ENCODE results near the gene PEX11G. TPM values are rescaled to one million over a fixed set of nuclear protein-coding genes. Genes with fewer than 3 reads are reported as not detected.

Gene PEX11G
- total and polyA plus RNA-seq, 2 of the 8 experiments (the other 6 are each of a cell fraction or from before 2014, with no cell fraction given), result 2.1 to 4.3 TPM

DNA sequence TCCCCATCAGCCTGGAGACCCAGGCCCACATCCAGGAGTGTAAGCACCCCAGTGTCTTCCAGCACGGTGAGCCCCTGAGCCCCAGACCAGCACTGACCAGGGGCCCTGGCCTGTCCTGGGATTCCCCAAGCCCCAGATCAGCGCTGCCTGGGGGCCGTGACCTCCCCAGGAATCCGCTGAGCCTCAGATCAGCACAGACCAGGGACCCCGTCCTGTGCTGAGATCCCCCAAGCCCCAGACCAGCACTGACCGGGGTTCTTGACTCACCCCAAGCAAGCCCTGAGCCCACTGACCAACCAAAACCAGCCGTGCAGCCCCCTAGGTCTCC lies 39.3 kb upstream of the PEX11G start:
- Histone ChIP-seq H3K27me3 (replicated peaks in 1 of 4; ENCODE audit: control insufficient read depth in 3 of 4, extremely low read depth in 1 of 4, insufficient read depth in 3 of 4, low read length in 3 of 4) (no peaks in the 10 kb centered on the region), H2BK12ac (ENCODE audit: low read depth, low read length) (no peak overlapping the region), H3K4me1 (replicated peaks in 1 of 4; ENCODE audit: control insufficient read depth in 3 of 4, insufficient read depth in 4 of 4, low read length in 3 of 4) (peaks cover 0 to 6% (median under 1%) of the 10 kb centered on the region in 4 experiments; a peak in 3 of 7 replicates), H4K5ac (ENCODE audit: insufficient read length, low read depth, low read length) (no peak overlapping the region), H2BK120ac (replicated peaks; ENCODE audit: low read depth, low read length) (no peak overlapping the region), H3K4me3 (ENCODE audit: extremely low read depth in 1 of 4, insufficient read depth in 2 of 4, low read depth in 3 of 4, low read length in 4 of 4) (no peak overlapping the region), H3K23me2 (ENCODE audit: low read depth, low read length) (no peaks in the 10 kb centered on the region; the same call in 1 of the 2 replicates), H3K23ac (ENCODE audit: insufficient read length) (no peak overlapping the region), H3K9me3 (ENCODE audit: insufficient read depth in 2 of 2, low read depth in 1 of 2, low read length in 1 of 2) (no peaks in the 10 kb centered on the region), H3K4me2 (ENCODE audit: insufficient read depth in 1 of 2, low read depth in 2 of 2, low read length in 2 of 2) (no peak overlapping the region), H2BK20ac (ENCODE audit: low read length) (no peak overlapping the region), H2BK15ac (ENCODE audit: low read length) (no peak overlapping the region), H3K9ac (replicated peaks in 1 of 4; ENCODE audit: extremely low read depth in 1 of 4, low read depth in 3 of 4, low read length in 3 of 4) (no peak overlapping the region), H3K56ac (replicated peaks; ENCODE audit: insufficient read length, low read depth, low read length) (no peak overlapping the region), H2AK5ac (ENCODE audit: low read depth, low read length) (no peak overlapping the region), H3K14ac (ENCODE audit: insufficient read length) (no peak overlapping the region), H3K79me2 (ENCODE audit: control insufficient read depth in 1 of 2, insufficient read depth in 2 of 2, low read length in 2 of 2) (no peaks in the 10 kb centered on the region), H3K36me3 (ENCODE audit: control insufficient read depth in 2 of 4, insufficient read depth in 4 of 4, low read length in 3 of 4) (peaks cover 0 to 9% (median 0%) of the 10 kb centered on the region in 4 experiments; a peak in 3 of 8 replicates), H3K79me1 (ENCODE audit: low read depth, low read length) (no peaks in the 10 kb centered on the region; the same call in 1 of the 2 replicates), H3K18ac (ENCODE audit: extremely low read depth, low read length) (no peak overlapping the region), H2BK5ac (ENCODE audit: low read depth, low read length) (no peak overlapping the region), H4K20me1 (replicated peaks in 1 of 2; ENCODE audit: control insufficient read depth in 1 of 2, insufficient read depth in 2 of 2, low read length in 2 of 2) (peaks cover 0 to 4% of the 10 kb centered on the region in 2 experiments), H3K4ac (replicated peaks; ENCODE audit: insufficient read length, low read depth, low read length) (no peak overlapping the region), H4K8ac (ENCODE audit: extremely low read depth, insufficient read depth, low read length) (no peak overlapping the region), H3K27ac (ENCODE audit: low read depth, low read length) (no peak overlapping the region), H4K91ac (replicated peaks; ENCODE audit: insufficient read length, low read length) (no peak overlapping the region), H2AFZ (ENCODE audit: low read length) (no peak overlapping the region)
- CTCF ChIA-PET (ENCODE audit: partially characterized antibody), result no interaction called here
- POLR2A ChIA-PET (ENCODE audit: partially characterized antibody), result no interaction called here
- DNase-seq (ENCODE audit: low read depth in 1 of 2, low spot score in 2 of 2), result no peak
- FAIRE-seq, result no peak
- WGBS, 2 experiments (ENCODE audit: extremely low coverage in 1 of 2, insufficient coverage in 1 of 2, insufficient read length in 1 of 2, insufficient replicate concordance in 2 of 2, low coverage in 1 of 2, low lambda C conversion rate in 2 of 2, missing lambda C conversion rate in 1 of 2), result 89% methylated on average over 7 of the region's 7 CpGs; no CpG with 5 or more reads in 1 of the 2 experiments
- TF ChIP-seq KDM5A (IDR thresholded peaks at IDR 0.05; ENCODE audit: low read length), result no peak
- no peak for TF ChIP-seq PHF8 (conservative IDR thresholded peaks at IDR 0.05; ENCODE audit: low read depth, low read length)
- TF ChIP-seq TEAD4 (IDR thresholded peaks at IDR 0.05; ENCODE audit: low read depth, low read length), result no peak
